Measurements from ENCODE around the gene FAM120B.

DNA sequence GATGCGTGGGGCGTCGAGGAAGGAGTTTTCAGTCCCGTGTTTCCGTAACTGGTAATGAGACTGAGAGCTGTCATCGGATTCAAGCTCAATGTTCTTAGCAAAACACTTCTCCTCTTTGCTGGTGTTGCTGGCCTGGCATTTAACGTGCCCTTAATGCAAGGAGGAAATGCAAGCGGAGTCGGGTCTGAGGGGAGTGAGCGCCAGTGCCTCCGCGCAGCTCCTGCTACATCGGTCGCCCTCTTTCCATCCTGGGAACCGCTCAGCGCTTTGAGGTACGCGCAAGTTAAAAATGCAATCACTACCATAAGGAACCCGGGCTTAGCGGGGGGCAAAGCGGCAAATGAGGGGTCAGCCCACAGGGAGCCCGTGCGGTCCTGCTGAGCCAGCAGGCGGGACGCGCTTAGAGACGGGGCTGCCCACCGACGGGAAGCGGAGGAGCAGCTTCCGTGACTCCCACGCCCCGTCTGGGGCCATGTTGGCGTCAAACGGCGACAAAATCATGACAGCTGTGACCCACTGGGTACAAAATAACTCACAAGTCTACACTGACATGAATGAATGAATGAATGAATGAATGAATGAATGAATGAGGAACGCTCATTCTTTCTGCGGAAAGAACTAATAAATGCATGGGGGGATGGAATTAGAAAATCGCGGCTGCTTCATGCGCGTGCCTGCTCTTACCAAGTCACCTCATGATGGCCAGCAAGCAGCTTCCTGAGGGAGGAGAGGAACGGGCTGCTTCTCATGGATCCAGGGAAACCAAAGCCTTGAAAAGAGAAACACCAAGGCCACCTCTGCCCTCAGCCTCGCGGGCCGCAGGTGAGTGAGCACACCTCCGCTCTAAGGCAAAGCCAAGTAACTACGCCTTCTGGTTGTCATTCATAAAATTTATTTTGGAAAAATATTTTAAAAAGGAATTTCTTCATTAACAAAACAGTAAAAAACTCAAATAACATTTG, 24.9 kb upstream of the FAM120B start:
- TF ChIP-seq POLR2AphosphoS5 (IDR thresholded peaks at IDR 0.05; ENCODE audit: low read depth, low read length) = no peak
- TF ChIP-seq, protein P1, sequence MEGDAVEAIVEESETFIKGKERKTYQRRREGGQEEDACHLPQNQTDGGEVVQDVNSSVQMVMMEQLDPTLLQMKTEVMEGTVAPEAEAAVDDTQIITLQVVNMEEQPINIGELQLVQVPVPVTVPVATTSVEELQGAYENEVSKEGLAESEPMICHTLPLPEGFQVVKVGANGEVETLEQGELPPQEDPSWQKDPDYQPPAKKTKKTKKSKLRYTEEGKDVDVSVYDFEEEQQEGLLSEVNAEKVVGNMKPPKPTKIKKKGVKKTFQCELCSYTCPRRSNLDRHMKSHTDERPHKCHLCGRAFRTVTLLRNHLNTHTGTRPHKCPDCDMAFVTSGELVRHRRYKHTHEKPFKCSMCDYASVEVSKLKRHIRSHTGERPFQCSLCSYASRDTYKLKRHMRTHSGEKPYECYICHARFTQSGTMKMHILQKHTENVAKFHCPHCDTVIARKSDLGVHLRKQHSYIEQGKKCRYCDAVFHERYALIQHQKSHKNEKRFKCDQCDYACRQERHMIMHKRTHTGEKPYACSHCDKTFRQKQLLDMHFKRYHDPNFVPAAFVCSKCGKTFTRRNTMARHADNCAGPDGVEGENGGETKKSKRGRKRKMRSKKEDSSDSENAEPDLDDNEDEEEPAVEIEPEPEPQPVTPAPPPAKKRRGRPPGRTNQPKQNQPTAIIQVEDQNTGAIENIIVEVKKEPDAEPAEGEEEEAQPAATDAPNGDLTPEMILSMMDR (IDR thresholded peaks at IDR 0.05 in 2 of 3, conservative IDR thresholded peaks at IDR 0.05 in 1 of 3; ENCODE audit: borderline replicate concordance in 1 of 3, insufficient read depth in 1 of 3, low read depth in 2 of 3, low read length in 2 of 3) = no peak
- TF ChIP-seq, protein P2, sequence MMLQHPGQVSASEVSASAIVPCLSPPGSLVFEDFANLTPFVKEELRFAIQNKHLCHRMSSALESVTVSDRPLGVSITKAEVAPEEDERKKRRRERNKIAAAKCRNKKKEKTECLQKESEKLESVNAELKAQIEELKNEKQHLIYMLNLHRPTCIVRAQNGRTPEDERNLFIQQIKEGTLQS (IDR thresholded peaks at IDR 0.05) = no peak
- TF ChIP-seq, protein P3, sequence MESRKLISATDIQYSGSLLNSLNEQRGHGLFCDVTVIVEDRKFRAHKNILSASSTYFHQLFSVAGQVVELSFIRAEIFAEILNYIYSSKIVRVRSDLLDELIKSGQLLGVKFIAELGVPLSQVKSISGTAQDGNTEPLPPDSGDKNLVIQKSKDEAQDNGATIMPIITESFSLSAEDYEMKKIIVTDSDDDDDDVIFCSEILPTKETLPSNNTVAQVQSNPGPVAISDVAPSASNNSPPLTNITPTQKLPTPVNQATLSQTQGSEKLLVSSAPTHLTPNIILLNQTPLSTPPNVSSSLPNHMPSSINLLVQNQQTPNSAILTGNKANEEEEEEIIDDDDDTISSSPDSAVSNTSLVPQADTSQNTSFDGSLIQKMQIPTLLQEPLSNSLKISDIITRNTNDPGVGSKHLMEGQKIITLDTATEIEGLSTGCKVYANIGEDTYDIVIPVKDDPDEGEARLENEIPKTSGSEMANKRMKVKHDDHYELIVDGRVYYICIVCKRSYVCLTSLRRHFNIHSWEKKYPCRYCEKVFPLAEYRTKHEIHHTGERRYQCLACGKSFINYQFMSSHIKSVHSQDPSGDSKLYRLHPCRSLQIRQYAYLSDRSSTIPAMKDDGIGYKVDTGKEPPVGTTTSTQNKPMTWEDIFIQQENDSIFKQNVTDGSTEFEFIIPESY (IDR thresholded peaks at IDR 0.05; ENCODE audit: extremely low read depth, insufficient replicate concordance, low read length) = no peak
- no peak for TF ChIP-seq YY1 (IDR thresholded peaks at IDR 0.05; ENCODE audit: extremely low read depth, insufficient replicate concordance, low read depth, low read length)
- TF ChIP-seq EZH2 (IDR thresholded peaks at IDR 0.05) = no peak
- TF ChIP-seq EZH2phosphoT487 (IDR thresholded peaks at IDR 0.05; ENCODE audit: borderline replicate concordance) = no peak
- TF ChIP-seq, protein P4, sequence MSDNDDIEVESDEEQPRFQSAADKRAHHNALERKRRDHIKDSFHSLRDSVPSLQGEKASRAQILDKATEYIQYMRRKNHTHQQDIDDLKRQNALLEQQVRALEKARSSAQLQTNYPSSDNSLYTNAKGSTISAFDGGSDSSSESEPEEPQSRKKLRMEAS (IDR thresholded peaks at IDR 0.05) = no peak
- TF ChIP-seq ZNF274 (IDR thresholded peaks at IDR 0.05; ENCODE audit: low read depth, low read length) = no peak
- TF ChIP-seq JUND (IDR thresholded peaks at IDR 0.05) = no peak

Data from HCT116 (cell line).